GM23248 (cell line): ENCODE data around the gene NT5E.

ENCODE experiments used
- EZH2 ChIP-seq: fragments of 200-600 bp; sonication (generic); IDR thresholded peaks from 2 replicates; pipeline ENCODE4 v1.6.1; 2018; ENCODE audit warnings: antibody characterized with exemption, mild to moderate bottlenecking; ENCODE audit not compliant: insufficient read depth, poor library complexity, severe bottlenecking
- EZH2phosphoT487 ChIP-seq: fragments of 200-600 bp; sonication (generic); IDR thresholded peaks from 2 replicates; pipeline ENCODE4 v1.6.1; 2018; ENCODE audit warnings: antibody characterized with exemption, moderate library complexity, mild to moderate bottlenecking, low read depth; ENCODE audit not compliant: insufficient read depth

- TF ChIP-seq EZH2 = no peak
- TF ChIP-seq EZH2phosphoT487 = no peak
Measured at GRCh38 chr6:85406641-85407075, 43.2 kb upstream of the NT5E start.
